ENCODE results near the gene KLF13.
A peak's percentile ranks its signal among the peaks of the same experiment; 100 is the strongest.

KLF13 gene

DNA sequence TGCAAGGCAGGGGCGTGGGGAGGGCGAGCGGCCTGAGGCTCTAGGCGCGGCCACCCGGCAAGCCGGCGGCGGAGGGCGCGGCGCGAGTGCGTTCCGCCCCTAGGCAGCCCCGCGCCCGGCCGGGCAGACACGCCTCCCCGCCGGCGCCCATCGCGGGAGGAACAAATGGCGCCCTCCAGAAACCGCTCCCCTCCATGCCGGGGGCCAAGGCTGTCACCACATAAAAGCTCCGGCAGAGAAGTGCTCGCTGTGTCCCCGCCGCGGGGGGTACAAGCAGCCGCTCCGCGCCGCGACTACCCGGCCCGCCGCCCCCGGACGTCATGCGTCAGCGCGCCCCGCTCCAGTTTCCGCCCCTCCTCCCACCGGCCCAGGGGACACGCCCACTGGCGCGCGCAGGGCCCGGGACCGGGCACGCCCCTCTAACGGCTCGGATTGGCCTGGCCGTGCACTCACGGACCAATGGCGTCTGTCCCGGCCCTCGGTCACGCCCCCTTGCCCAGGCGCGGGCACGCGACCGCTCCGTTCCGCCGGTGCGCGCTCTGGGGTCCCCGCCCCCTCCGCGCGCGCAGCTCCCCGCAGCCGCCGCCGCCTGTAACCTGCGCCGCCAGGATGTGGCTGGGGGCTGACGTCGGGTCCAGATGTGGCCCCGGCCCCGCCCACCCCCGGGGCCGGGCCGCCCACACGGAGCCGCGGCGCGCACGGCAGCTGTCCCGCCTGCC lies at the start of gene KLF13:
KLF13 (plus strand) TSS at position 680 of the 719 bp plus-strand sequence. CDS start 378 bp downstream, outside the sequence.
- peak; percentile 85 for DNase-seq

- DNase-seq = no peak
These were observed 49.1 kb upstream of the KLF13 start for GRCh38 chr15:31277335-31278060.

GRCh38 chr15:31278061-31278445 lies 48.6 kb upstream of the KLF13 start:
- no peak for DNase-seq

- DNase-seq = no peak
These were observed 48.0 kb upstream of the KLF13 start for GRCh38 chr15:31278544-31279220.

- peak; percentile 90 for DNase-seq
These were observed 47.2 kb upstream of the KLF13 start for GRCh38 chr15:31279221-31280045.

DNA sequence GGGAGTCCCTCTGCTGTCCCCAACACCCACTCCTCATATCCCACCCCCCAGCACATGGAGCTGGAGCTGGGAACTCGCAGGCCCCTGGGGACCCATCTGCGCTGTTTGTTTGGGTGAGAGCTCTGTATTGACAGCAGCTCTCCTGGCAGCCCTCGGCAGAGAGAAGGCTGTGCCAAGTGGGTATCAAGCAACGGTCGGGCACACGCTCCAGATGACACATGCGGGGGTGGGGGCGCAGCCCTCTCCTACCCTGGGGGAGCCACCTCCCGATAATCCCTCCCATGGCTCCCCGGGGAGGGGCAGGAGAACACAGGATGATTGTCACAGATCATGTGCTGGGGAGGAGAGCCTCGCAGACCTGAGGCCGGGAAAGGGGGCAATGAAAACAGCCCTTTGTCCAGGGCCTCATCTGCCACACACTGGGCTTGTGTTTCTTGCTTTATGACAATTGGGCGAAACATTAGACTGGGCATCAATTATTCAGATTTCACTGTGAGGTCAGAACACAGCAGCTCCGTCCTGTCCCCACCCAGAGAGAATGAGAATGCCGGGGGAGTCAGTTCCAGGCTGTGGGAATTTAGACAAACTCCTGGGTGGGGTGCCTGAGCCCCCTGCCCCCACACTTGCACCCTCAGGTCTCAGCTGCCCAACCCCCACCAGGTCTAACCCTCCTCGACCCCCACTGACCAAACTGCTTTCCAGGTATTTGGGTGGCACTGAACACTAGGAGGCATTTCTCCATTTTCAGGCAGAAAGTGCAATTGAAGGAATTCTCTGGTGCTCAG lies 46.4 kb upstream of the KLF13 start:
- DNase-seq = peak; percentile 90

- DNase-seq = no peak
These were observed 45.8 kb upstream of the KLF13 start for GRCh38 chr15:31280831-31281216.

- DNase-seq = no peak
These were observed 43.6 kb upstream of the KLF13 start for GRCh38 chr15:31283043-31283442.

- no peak for DNase-seq
These were observed 40.8 kb upstream of the KLF13 start for GRCh38 chr15:31285772-31286261.

- no peak for DNase-seq
These were observed 35.5 kb upstream of the KLF13 start for GRCh38 chr15:31291048-31291578.

GRCh38 chr15:31292391-31293015 lies 34.1 kb upstream of the KLF13 start:
- DNase-seq = no peak

DNA sequence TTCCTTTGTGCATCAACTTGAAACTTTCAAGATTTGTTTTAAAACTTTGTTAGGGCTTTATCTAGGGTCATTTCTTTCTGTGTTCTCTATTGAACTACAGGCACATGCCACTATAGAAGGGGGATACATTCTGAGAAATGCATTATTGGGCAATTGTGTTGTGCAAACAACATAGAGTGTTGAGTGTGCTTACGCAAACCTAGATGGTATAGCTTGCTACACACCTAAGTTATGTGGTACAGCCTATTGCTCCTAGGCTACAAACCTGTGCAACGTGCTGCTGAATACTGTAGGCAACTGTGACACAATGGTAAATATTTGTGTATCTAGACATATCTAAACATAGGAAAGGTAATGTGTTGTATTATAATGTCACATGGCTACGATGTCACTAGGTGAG lies 33.0 kb upstream of the KLF13 start:
- no peak for DNase-seq

DNA sequence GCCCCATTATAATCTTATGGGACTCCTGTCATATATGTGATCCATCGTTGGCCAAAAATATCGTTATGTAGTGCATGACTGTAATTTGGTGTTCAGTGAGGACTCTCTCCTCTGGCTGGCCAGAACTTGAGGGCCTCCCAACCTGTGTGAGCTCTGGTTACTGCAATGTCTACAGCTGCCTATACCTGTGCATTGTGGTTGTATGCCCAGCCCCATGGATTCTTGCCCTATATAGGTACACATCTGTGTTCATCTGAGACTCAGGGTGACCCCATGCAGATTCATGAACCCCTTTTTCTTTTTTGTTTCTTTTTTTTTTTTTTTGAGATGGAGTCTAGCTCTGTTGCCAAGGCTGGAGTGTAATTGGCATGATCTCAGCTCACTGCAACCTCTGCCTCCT lies 32.6 kb upstream of the KLF13 start:
- DNase-seq = no peak

DNA sequence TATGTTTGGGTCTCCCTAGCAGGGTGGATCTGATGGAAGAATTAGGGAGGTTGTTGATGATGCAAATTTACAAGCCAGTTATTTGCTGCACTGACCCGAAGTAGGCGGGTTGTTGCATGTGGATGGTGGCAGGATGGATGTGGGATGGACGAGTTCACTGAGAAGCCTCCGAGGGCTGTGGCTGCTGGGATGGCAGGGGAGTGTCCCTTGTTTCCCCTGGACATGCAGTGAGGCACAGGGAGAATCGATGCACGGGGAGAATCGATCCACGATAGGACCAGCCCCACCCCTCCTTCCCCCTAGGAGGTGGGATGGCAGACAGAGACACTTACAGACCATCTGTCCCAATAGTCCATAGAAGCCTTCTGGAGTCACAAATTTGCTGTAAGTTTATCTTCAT lies 31.0 kb upstream of the KLF13 start:
- no peak for DNase-seq

DNA sequence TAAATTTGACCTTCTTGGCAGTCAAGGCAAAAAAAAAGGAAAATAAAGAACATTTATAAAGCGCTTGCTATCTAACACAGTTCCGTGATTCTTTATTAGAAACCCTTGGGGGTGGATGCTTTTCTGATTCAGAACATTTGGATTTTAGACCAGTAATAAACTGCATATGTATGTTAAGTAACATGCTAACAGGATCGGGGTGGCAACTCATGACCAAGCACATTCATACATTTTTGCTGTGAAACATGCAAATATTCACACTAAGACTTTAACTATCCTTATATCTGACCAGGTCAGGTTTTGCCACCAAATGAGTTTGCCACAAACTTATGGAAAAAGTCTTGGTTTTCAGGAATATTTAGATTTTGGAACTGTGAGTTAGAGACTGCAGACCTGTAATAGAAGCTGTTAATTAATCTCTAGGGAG lies 30.4 kb upstream of the KLF13 start:
- no peak for DNase-seq

GRCh38 chr15:31296646-31297574 lies 29.7 kb upstream of the KLF13 start:
- peak; percentile 47 for DNase-seq

DNA sequence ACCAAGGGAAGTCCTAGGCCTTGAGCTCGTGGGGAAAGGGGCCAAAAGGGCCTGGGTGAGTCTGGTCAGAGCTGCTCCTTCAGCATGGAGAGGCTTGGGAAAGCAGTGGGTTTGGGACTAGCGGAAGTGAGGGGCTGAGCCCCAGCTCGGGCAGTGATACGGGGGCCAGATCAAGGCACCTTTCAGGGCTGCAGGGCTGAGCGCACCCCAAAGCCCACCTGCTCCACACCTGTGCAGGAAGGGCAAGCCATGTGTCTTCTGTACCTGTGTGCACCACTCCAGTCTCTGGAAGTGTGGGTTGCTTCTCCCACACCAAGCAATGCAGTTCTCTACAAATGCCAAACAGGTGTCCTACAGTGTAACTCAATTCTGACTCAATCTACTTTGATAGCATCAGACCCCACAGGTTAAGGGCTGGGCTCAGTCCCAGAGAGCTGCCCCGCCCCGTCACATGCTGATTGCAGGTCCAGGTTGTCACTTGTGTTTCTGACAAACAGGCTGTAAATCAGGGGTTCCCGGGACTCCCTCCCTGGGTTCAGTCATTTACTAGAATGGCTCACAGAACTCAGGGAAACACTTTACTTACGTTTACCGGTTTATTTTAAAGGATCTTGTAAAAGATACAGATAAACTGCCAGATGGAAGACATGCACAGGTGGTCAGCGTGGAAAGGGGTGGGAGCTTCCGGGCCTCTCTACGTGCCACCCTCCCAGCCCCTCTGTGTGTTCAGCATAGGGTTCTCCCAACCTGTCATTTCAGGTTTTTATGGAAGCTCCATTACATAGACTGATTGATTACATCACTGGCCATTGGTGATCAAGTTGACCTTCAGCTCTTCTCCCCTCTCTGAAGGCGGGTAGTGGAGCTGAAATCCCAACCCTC lies 28.8 kb upstream of the KLF13 start:
- DNase-seq = no peak

DNA sequence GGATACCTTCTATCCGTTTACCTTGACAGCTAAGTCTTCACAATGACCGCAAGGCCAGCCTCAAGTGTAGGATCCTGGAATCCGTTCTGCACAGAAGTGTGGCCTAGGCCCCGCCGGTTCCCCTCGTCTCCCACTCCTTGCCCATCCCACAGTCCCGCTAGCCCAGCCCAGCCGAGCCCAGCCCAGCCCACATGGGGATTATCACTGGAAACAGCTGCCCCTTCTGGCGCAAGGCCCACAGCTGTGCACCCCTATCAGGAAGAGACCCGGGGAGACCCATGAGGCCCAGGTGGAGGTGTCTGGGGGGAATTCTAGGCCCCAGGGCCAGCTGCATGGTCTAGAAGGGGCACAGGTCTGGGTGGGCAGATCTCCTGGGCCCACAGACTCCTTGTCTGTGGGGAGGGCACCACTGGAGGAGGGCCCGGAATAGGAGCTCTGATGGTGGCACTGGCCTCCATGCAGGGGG lies 27.9 kb upstream of the KLF13 start:
- no peak for DNase-seq

- peak; percentile 10 for DNase-seq
These were observed 26.4 kb upstream of the KLF13 start for GRCh38 chr15:31300208-31300661.
